B cell (primary cell): Measurements from ENCODE around the gene DNAJC10. TPM values are rescaled to one million over a fixed set of nuclear protein-coding genes. Genes with fewer than 3 reads are reported as not detected.

Source experiments
- ATAC-seq: fragments of 200-7000 bp; cut with Tn5 transposase; one replicate; pipeline ENCODE4 v1.10.0; 2021; ENCODE audit warnings: low read depth, mild to moderate bottlenecking, moderate number of reproducible peaks, moderate library complexity
- CTCF ChIA-PET: fragments of 350-600 bp; sonication (Branson Sonifier 250); formaldehyde crosslinking; loops from one replicate; lab custom pipeline; 2021; ENCODE audit warnings: antibody characterized with exemption, inconsistent platforms; lab: Charles Lee
- POLR2A ChIA-PET: fragments of 350-600 bp; sonication (Branson Sonifier 250); formaldehyde crosslinking; loops from one replicate; lab custom pipeline; 2021; ENCODE audit warnings: antibody characterized with exemption; lab: Charles Lee
- DNase-seq: peaks from one replicate; pipeline ENCODE4 v3.0.0; 2013
- H2AFZ ChIP-seq: 2 replicates; pipeline ENCODE4 v1.6.1; 2012; ENCODE audit warnings: mild to moderate bottlenecking, low read depth, low read length; ENCODE audit not compliant: insufficient read depth, poor library complexity, severe bottlenecking
- H3K27ac ChIP-seq, 2 donors: 1 replicate in 1 of 2; 2 replicates in 1 of 2; pipeline ENCODE4 v1.5.1; 2012 to 2013; ENCODE audit warnings: low read length in 2 of 2, mild to moderate bottlenecking in 2 of 2, moderate library complexity in 1 of 2
- H3K27me3 ChIP-seq, 4 experiments: fragments of 200-600 bp in 1 of 4; sonication (generic) in 1 of 4; replicated peaks in 1 of 4; 1 replicate in 2 of 4; 2 replicates in 2 of 4; pipeline versions ENCODE4 v1.6.1 to v1.7.0; 2013 to 2016; ENCODE audit warnings: low read length in 3 of 4, mild to moderate bottlenecking in 2 of 4, mixed read lengths in 1 of 4, moderate library complexity in 1 of 4; ENCODE audit not compliant: insufficient read depth in 4 of 4, control insufficient read depth in 3 of 4; ENCODE audit errors: control extremely low read depth in 1 of 4
- H3K36me3 ChIP-seq, 2 experiments: replicated peaks in 1 of 2; 1 replicate in 1 of 2; 2 replicates in 1 of 2; pipeline versions ENCODE4 v1.6.1 to v1.7.1; 2013; ENCODE audit warnings: low read length in 1 of 2; ENCODE audit not compliant: insufficient read depth in 2 of 2, control insufficient read depth in 1 of 2; ENCODE audit errors: control extremely low read depth in 1 of 2, extremely low read depth in 1 of 2
- H3K4me1 ChIP-seq, 2 donors: fragments of 200-600 bp in 1 of 2; sonication (generic) in 1 of 2; 1 replicate in 1 of 2; 2 replicates in 1 of 2; pipeline versions ENCODE4 v1.5.1 to v1.6.1; 2013 to 2017; ENCODE audit warnings: low read length in 2 of 2; ENCODE audit not compliant: control insufficient read depth in 2 of 2, insufficient read depth in 2 of 2
- H3K4me2 ChIP-seq: replicated peaks from 2 replicates; pipeline ENCODE3; 2012; ENCODE audit warnings: mild to moderate bottlenecking, low read depth, low read length; ENCODE audit not compliant: poor library complexity, severe bottlenecking
- H3K4me3 ChIP-seq, 5 experiments: fragments of 200-600 bp in 1 of 5; sonication (generic) in 1 of 5; 1 replicate in 3 of 5; 2 replicates in 2 of 5; pipeline versions ENCODE4 v1.5.1 to v1.7.0; 2011 to 2016; ENCODE audit warnings: low read length in 4 of 5, mild to moderate bottlenecking in 4 of 5, low read depth in 2 of 5, control low read depth in 1 of 5, moderate library complexity in 1 of 5; ENCODE audit not compliant: insufficient read depth in 1 of 5; ENCODE audit errors: control extremely low read depth in 1 of 5, extremely low read depth in 1 of 5
- H3K79me2 ChIP-seq: fragments of 200-600 bp; sonication (generic); one replicate; pipeline ENCODE4 v1.6.0; 2016; ENCODE audit warnings: low read length; ENCODE audit not compliant: control insufficient read depth, insufficient read depth
- H3K9ac ChIP-seq: fragments of 200-600 bp; sonication (generic); 2 replicates; pipeline ENCODE4 v1.6.1; 2017; ENCODE audit warnings: mild to moderate bottlenecking, low read length, moderate library complexity
- H3K9me3 ChIP-seq, 3 donors: one replicate each; pipeline versions ENCODE4 v1.6.1 to v1.7.1; 2013; ENCODE audit warnings: low read length in 2 of 3; ENCODE audit not compliant: control insufficient read depth in 2 of 3, insufficient read depth in 1 of 3; ENCODE audit errors: control extremely low read depth in 1 of 3
- H4K20me1 ChIP-seq: 2 replicates; pipeline ENCODE4 v1.6.0; 2012; ENCODE audit warnings: mild to moderate bottlenecking, low read length; ENCODE audit not compliant: insufficient read depth, control insufficient read depth, poor library complexity, severe bottlenecking
- H3K27ac Mint-ChIP-seq: one replicate; pipeline ENCODE4 v1.8.0; 2021; ENCODE audit warnings: mixed read lengths
- H3K27me3 Mint-ChIP-seq: one replicate; pipeline ENCODE4 v1.8.0; 2021; ENCODE audit warnings: mixed read lengths
- H3K4me1 Mint-ChIP-seq: one replicate; pipeline ENCODE4 v1.8.0; 2021; ENCODE audit warnings: mixed read lengths
- H3K4me3 Mint-ChIP-seq: one replicate; pipeline ENCODE4 v1.8.0; 2021; ENCODE audit warnings: mixed read lengths
- H3K9me3 Mint-ChIP-seq: one replicate; pipeline ENCODE4 v1.8.0; 2022; ENCODE audit warnings: mixed read lengths; ENCODE audit not compliant: insufficient read depth
- EZH2 ChIP-seq: IDR thresholded peaks from 2 replicates; pipeline ENCODE4 v1.6.1; 2012; ENCODE audit warnings: borderline replicate concordance, low read depth, mild to moderate bottlenecking, moderate library complexity, low read length; ENCODE audit not compliant: insufficient read depth, poor library complexity, severe bottlenecking
- WGBS: methylation state at CpG from one replicate; pipeline ENCODE4 v1.1.5; 2013; ENCODE audit warnings: missing lambda C conversion rate; ENCODE audit not compliant: insufficient coverage; 5-methylcytosine and 5-hydroxymethylcytosine counted together
- intact Hi-C: fragments of 100-400 bp; cut with micrococcal nuclease; formaldehyde crosslinking; loops from one replicate; pipeline ENCODE4 v1.10.0; 2022
- polyA plus RNA-seq: library from polyadenylated mRNA; depleted of rRNA; stranded (reverse); fragments of >200 nt; gene quantifications from 2 replicates; pipeline ENCODE4 v1.2.3, GENCODE V29; 2012
- total RNA-seq, 2 donors: library from RNA; stranded (reverse); fragments of 120-200 nt in 1 of 2; gene quantifications; 1 replicate in 1 of 2; 2 replicates in 1 of 2; pipeline versions ENCODE4 v1.2.3 to v1.2.4, GENCODE V29; 2013 to 2022
- TF ChIP-seq, protein P1 (sequence below): fragments of 200-600 bp; IDR thresholded peaks from one replicate; pipeline ENCODE4 v1.8.0; 2022; ENCODE audit warnings: antibody characterized with exemption, mild to moderate bottlenecking

DNAJC10 gene
- total and polyA plus RNA-seq, 2 donors (not counting 1 experiment from before 2014, with no cell fraction given), result 41.3 to 115 TPM

DNA sequence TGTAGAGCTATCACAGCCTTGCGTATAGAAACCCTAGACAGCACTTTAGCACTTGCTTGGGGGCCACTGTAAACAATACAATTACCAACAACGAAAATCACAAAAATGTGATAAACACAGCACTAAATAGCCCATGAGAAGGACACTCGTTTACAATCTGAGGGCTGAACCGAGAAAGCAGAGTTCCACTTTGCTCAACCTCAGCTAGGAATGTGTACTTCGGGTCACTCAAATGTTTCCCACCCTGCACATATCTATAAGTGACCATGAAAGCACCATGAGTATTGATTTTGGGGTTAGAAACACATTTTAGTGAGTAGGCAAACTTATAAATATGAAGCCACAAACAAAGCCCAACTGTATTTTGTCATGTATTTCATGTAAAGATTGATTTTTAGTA is 88.1 kb downstream of the DNAJC10 start:
- H3K79me2 ChIP-seq, result no peaks in the 10 kb centered on the region
- no peak for ATAC-seq
- no peaks in the 10 kb centered on the region for H3K4me1 ChIP-seq
- ChIA-PET CTCF (no interaction called here), POLR2A (no interaction called here)
- Mint-ChIP-seq H3K27me3 (peaks cover 40% of the 10 kb centered on the region), H3K9me3 (no peaks in the 10 kb centered on the region), H3K4me1 (no peaks in the 10 kb centered on the region), H3K27ac (no peak overlapping the region), H3K4me3 (no peak overlapping the region)
- intact Hi-C loops, result no loop called here
- TF ChIP-seq EZH2, result no peak
- no peaks in the 10 kb centered on the region for H3K36me3 ChIP-seq
- H3K27me3 ChIP-seq, result peaks cover 0 to 36% (median 0%) of the 10 kb centered on the region in 4 experiments
- H3K4me2 ChIP-seq, result no peak overlapping the region
- H3K4me3 ChIP-seq, result no peak overlapping the region
- H2AFZ ChIP-seq, result no peak overlapping the region
- DNase-seq, result no peak
- H4K20me1 ChIP-seq, result no peaks in the 10 kb centered on the region
- H3K9me3 ChIP-seq, result no peaks in the 10 kb centered on the region
- 87% methylated on average over 4 of the region's 5 CpGs for WGBS
- no peak overlapping the region for H3K9ac ChIP-seq
- no peak overlapping the region for H3K27ac ChIP-seq

DNA sequence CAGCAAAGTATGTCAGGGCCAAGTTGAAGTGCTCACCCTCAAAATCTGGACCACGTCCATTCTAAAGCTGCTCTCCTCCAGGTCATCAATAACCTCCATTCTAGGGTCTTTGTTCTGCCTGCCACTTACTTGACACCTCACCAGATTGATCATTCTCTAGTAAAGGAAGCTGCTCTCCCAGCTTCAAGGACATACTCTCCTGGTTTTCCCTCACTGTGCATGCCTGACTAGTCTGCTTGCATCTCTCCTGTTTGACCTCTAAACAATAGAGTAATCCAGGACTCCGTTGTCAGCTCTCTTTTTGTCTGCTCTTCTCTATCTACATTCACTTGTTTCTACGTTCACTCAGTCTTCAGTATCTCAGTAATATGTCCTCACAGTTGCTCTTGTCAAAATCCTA is 91.3 kb downstream of the DNAJC10 start:
- WGBS, result 83% methylated on average over 3 of the region's 3 CpGs
- ATAC-seq, result no peak
- CTCF ChIA-PET, result no interaction called here
- H3K27ac ChIP-seq, result no peak overlapping the region
- TF ChIP-seq, protein P1, sequence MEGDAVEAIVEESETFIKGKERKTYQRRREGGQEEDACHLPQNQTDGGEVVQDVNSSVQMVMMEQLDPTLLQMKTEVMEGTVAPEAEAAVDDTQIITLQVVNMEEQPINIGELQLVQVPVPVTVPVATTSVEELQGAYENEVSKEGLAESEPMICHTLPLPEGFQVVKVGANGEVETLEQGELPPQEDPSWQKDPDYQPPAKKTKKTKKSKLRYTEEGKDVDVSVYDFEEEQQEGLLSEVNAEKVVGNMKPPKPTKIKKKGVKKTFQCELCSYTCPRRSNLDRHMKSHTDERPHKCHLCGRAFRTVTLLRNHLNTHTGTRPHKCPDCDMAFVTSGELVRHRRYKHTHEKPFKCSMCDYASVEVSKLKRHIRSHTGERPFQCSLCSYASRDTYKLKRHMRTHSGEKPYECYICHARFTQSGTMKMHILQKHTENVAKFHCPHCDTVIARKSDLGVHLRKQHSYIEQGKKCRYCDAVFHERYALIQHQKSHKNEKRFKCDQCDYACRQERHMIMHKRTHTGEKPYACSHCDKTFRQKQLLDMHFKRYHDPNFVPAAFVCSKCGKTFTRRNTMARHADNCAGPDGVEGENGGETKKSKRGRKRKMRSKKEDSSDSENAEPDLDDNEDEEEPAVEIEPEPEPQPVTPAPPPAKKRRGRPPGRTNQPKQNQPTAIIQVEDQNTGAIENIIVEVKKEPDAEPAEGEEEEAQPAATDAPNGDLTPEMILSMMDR, result no peak
- no peak for TF ChIP-seq EZH2
- no peaks in the 10 kb centered on the region for H3K4me1 ChIP-seq
- H4K20me1 ChIP-seq, result no peaks in the 10 kb centered on the region
- POLR2A ChIA-PET, result no interaction called here
- Mint-ChIP-seq H3K27me3 (peaks cover 30% of the 10 kb centered on the region), H3K4me3 (no peak overlapping the region), H3K27ac (no peak overlapping the region), H3K4me1 (no peaks in the 10 kb centered on the region), H3K9me3 (no peaks in the 10 kb centered on the region)
- H3K9ac ChIP-seq, result no peak overlapping the region
- H3K4me2 ChIP-seq, result no peak overlapping the region
- no peaks in the 10 kb centered on the region for H3K79me2 ChIP-seq
- no peaks in the 10 kb centered on the region for H3K36me3 ChIP-seq
- H2AFZ ChIP-seq, result no peak overlapping the region
- peaks cover 0 to 20% (median 0%) of the 10 kb centered on the region in 4 experiments for H3K27me3 ChIP-seq
- DNase-seq, result no peak
- intact Hi-C loops, result no loop called here
- H3K4me3 ChIP-seq, result no peak overlapping the region
- no peaks in the 10 kb centered on the region for H3K9me3 ChIP-seq
